ENCODE results near the gene ZNF655.
A peak's percentile ranks its signal among the peaks of the same experiment; 100 is the strongest.
"Not testable (repeated sequence)": the region's sequence is repeated elsewhere in the genome, so short reads cannot be mapped to it uniquely, and the experiment has no call there.

The ZNF655 gene

DNA sequence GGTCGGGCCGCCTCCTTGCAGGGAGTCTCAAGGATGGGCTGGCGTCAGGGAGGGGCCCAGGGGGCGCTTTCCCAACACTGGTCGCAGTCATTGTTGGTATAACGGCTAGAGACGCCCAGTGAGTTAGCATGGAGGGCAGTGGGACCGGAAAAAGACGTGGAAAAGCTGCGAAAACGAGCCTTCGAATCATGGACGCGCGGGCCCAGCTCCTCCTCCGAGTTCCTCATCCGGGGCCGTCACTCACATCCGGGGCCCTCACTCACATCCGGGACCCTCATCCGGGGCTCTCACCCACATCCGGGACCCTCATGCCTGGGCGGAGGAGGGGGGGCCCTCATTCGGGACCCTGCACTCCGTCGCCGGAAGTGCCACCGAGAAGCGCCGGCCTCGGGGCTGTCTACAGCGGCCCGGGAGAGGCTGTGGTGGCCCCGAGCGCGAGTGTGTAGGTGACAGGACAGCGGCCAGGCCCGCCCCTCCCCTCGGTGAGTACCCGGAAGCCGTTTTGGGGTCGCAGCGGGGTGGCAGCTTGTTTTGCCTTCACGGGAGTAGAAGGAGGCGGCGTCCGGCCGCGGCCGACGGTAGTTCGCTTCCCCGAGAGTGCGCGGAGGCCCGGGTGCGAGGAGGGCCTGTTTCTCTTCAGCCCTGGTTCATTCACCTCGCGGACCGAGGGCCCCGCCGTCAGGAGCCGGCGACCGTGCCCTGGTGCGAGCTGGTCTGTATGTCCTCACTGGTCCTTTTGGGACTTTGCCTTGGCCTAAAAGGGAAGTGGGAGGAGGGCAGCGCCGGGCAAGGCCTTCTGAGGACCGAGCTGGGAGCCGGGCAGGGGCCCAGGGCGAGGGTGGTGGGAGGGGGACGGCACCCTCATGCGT is at the start of gene ZNF655:
Gene ZNF655, plus strand, starts transcription at position 337 of the 869 bp plus-strand sequence. CDS start 1,918 bp downstream, outside the sequence.
- peak; percentile 98 for DNase-seq (ENCODE audit: low spot score)

- DNase-seq (ENCODE audit: low spot score) = no peak
Measured at GRCh38 chr7:99514050-99514449, 44.4 kb upstream of the ZNF655 start.

- no peak for DNase-seq (ENCODE audit: low spot score)
Measured at GRCh38 chr7:99521399-99521798, 37.0 kb upstream of the ZNF655 start.

GRCh38 chr7:99525713-99526440 is 32.6 kb upstream of the ZNF655 start:
- DNase-seq (ENCODE audit: low spot score) = no peak

DNA sequence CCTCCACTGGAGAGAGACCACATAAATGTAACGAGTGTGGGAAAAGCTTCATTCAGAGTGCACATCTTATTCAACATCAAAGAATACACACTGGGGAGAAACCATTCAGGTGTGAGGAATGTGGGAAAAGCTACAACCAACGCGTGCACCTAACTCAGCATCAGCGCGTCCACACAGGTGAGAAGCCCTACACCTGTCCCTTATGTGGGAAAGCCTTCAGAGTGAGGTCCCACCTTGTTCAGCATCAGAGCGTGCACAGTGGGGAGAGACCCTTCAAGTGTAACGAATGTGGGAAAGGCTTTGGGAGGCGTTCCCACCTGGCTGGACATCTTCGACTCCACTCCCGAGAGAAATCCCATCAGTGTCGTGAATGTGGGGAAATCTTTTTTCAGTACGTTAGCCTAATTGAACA is 27.1 kb upstream of the ZNF655 start:
- DNase-seq (ENCODE audit: low spot score) = no peak

- DNase-seq (ENCODE audit: low spot score) = no peak
Measured at GRCh38 chr7:99535667-99536066, 22.8 kb upstream of the ZNF655 start.

DNA sequence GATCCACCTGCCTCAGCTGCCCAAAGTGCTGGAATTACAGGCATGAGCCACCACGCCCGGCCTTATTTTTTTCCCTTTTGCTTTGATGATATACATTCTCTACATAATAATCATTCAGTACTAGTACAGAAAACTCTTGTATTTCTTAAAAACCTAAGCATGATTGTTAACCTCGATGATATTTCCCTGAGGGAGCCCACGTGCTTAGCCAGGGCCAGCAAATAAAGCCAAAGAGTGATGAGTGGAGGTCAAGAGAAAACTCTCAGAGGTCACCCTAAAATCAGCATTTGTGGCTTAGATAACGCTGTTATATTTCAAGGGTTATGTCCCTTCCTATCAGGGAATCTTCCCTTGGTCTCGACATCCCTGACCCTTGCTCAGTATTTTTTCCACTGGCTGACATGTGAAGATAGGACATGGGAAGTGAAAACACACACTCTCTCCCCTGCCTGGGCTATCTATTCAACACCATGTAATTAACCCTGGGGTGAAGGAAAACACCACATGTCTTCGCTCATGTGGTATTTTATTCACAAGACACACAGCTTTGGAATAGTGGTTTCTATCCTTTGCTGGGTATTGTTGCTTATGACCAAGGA is 19.1 kb upstream of the ZNF655 start:
- DNase-seq (ENCODE audit: low spot score) = no peak

DNA sequence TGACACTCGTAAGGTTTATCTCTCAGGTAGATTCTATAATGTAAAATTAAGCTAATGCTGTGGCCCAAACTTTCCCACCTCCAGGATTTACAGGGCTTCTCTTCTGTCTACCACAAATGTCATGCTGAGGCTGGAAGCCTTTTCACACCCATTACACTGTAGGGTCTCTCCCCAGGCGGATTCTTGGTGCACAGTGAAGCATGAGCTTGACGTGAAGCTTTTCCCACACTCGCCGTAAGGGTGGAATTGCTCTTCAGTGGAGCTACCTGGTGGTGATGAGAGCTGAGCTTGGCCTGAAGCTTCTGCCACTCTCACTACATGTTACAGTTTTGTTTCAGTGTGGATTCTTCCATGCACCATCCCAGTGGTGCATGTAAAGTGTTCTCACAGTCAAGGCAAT is 17.9 kb upstream of the ZNF655 start:
- no peak for DNase-seq (ENCODE audit: low spot score)

GRCh38 chr7:99541212-99541611 is 17.2 kb upstream of the ZNF655 start:
- no peak for DNase-seq (ENCODE audit: low spot score)

GRCh38 chr7:99543081-99543671 is 15.3 kb upstream of the ZNF655 start:
- no peak for DNase-seq (ENCODE audit: low spot score)

GRCh38 chr7:99543916-99544315 is 14.5 kb upstream of the ZNF655 start:
- DNase-seq (ENCODE audit: low spot score) = no peak

DNA sequence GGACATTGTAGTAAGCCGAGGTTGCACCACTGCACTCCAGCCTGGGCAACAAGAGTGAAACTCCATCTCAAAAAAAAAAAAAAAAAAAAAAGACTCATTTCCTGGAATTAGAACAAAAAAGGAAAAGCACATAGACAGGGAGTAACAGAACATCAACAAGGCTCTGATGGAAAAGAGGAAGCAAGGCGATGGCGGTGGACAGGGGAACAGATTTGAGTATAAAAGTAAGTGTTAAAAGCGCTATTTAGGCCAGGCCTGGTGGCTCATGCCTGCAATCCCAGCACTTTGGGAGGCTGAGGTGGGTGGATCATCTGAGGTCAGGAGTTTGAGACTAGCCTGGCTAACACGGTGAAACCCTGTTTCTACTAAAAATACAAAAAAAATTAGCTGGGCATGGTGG is 13.1 kb upstream of the ZNF655 start:
- not testable (repeated sequence) for DNase-seq (ENCODE audit: low spot score)

- DNase-seq (ENCODE audit: low spot score) = not testable (repeated sequence)
Measured at GRCh38 chr7:99549545-99549944, 8.9 kb upstream of the ZNF655 start.

- DNase-seq (ENCODE audit: low spot score) = no peak
Measured at GRCh38 chr7:99551334-99551733, 7.1 kb upstream of the ZNF655 start.

- DNase-seq (ENCODE audit: low spot score) = peak; percentile 97
Measured at GRCh38 chr7:99551767-99552463, 6.5 kb upstream of the ZNF655 start, which contains the start of gene FAM200A. Gene FAM200A (minus strand): TSS chr7:99552114. CDS start chr7:99548407, 3,707 bp downstream.

DNA sequence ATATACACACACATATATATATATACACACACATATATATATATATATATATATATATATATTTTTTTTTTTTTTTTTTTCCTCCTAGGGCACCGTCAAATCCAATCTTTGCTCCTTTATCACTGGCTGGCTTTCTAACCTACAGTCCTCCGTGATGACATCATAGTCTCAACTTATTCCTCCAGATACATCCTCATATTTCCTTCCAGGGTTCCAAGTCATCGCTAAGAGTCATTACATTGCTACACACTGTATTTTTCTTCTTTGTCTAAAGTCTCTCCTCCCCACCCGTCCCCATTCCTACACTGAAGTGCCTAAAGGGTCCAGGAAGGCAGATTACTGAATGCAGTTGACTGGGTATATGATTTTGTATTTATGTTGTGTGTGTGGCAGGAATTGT is 5.4 kb upstream of the ZNF655 start:
- DNase-seq (ENCODE audit: low spot score) = no peak

- DNase-seq (ENCODE audit: low spot score) = no peak
Measured at GRCh38 chr7:99554939-99555338, 3.5 kb upstream of the ZNF655 start.

DNA sequence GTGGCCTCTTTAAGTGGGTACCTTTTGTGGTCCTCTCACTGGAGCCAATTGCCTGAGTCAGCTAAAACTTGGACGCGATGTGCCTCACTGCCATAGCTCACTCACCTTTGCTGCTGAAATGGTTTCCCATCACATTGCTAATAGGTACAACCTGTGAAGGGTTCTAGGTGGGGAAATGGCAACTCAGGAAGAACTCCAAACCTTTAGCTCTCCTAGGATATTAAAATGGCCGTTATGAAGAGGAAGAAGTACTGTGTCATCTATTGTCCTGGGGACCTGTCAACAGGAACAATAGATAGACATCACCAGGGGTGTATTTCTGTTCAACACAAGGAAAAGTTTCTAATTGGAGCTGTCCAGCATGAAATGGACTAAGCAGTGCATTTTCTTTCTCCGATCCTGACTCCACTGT is 1.2 kb upstream of the ZNF655 start:
- no peak for DNase-seq (ENCODE audit: low spot score)

DNA sequence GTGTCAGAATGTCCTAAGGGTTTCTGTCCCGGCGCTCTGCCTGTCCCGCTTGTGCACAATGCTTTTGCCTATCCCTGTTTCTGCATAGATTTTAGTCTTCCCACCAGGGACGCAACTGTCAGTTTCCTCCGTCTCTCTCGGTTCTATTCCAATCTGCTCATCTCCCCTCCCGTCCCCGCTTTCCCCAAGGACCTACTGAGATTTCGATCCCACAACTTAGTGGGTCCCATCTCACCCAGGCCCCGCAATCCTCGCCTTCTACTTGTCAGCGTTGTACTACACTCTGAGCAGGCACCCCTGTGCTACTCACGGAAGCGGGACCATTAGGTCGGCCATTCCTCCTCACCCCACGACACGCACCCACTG is 519 bp upstream of the ZNF655 start:
- no peak for DNase-seq (ENCODE audit: low spot score)

- no peak for DNase-seq (ENCODE audit: low spot score)
Measured at GRCh38 chr7:99559175-99559915, 903 bp downstream of the ZNF655 start.

Data from iPS-NIHi11 (cell line).